Panc1 (cell line): ENCODE results near the gene TPD52L1.

Experiments used
- POLR2AphosphoS5 ChIP-seq: IDR thresholded peaks from 2 replicates; pipeline ENCODE4 v1.6.1; 2012; ENCODE audit warnings: mild to moderate bottlenecking, low read depth, low read length, moderate library complexity
- TF ChIP-seq, protein P1 (sequence below): fragments of 450-650 bp; IDR thresholded peaks from 2 replicates; pipeline ENCODE4 v1.5.1; 2017; ENCODE audit warnings: mild to moderate bottlenecking
- TF ChIP-seq, protein P2 (sequence below), 2 experiments: IDR thresholded peaks; 2 replicates each; pipeline ENCODE4 v1.6.1; 2011 to 2012; ENCODE audit warnings: low read depth in 2 of 2, control low read depth in 1 of 2, low read length in 1 of 2, mild to moderate bottlenecking in 1 of 2, moderate library complexity in 1 of 2; ENCODE audit not compliant: insufficient read depth in 1 of 2

GRCh38 chr6:125123051-125123450 is 30.5 kb upstream of the TPD52L1 start:
- TF ChIP-seq POLR2AphosphoS5, result no peak
- TF ChIP-seq, protein P1, sequence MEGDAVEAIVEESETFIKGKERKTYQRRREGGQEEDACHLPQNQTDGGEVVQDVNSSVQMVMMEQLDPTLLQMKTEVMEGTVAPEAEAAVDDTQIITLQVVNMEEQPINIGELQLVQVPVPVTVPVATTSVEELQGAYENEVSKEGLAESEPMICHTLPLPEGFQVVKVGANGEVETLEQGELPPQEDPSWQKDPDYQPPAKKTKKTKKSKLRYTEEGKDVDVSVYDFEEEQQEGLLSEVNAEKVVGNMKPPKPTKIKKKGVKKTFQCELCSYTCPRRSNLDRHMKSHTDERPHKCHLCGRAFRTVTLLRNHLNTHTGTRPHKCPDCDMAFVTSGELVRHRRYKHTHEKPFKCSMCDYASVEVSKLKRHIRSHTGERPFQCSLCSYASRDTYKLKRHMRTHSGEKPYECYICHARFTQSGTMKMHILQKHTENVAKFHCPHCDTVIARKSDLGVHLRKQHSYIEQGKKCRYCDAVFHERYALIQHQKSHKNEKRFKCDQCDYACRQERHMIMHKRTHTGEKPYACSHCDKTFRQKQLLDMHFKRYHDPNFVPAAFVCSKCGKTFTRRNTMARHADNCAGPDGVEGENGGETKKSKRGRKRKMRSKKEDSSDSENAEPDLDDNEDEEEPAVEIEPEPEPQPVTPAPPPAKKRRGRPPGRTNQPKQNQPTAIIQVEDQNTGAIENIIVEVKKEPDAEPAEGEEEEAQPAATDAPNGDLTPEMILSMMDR, result no peak
- TF ChIP-seq, protein P2, sequence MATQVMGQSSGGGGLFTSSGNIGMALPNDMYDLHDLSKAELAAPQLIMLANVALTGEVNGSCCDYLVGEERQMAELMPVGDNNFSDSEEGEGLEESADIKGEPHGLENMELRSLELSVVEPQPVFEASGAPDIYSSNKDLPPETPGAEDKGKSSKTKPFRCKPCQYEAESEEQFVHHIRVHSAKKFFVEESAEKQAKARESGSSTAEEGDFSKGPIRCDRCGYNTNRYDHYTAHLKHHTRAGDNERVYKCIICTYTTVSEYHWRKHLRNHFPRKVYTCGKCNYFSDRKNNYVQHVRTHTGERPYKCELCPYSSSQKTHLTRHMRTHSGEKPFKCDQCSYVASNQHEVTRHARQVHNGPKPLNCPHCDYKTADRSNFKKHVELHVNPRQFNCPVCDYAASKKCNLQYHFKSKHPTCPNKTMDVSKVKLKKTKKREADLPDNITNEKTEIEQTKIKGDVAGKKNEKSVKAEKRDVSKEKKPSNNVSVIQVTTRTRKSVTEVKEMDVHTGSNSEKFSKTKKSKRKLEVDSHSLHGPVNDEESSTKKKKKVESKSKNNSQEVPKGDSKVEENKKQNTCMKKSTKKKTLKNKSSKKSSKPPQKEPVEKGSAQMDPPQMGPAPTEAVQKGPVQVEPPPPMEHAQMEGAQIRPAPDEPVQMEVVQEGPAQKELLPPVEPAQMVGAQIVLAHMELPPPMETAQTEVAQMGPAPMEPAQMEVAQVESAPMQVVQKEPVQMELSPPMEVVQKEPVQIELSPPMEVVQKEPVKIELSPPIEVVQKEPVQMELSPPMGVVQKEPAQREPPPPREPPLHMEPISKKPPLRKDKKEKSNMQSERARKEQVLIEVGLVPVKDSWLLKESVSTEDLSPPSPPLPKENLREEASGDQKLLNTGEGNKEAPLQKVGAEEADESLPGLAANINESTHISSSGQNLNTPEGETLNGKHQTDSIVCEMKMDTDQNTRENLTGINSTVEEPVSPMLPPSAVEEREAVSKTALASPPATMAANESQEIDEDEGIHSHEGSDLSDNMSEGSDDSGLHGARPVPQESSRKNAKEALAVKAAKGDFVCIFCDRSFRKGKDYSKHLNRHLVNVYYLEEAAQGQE (IDR thresholded peaks at IDR 0.05; ENCODE audit: insufficient read depth in 1 of 2, low read depth in 2 of 2, low read length in 1 of 2), result no peak
